Hindlimb muscle (tissue), 1 donor: ENCODE measurements around the gene STEAP4. TPM values are rescaled to one million over a fixed set of nuclear protein-coding genes. Genes with fewer than 3 reads are reported as not detected.
"Not testable (repeated sequence)": the region's sequence is repeated elsewhere in the genome, so short reads cannot be mapped to it uniquely, and the experiment has no call there.

Source experiments
- DNase-seq: peaks from one replicate; pipeline ENCODE4 v3.0.0-alpha.2; 2013
- polyA plus RNA-seq: library from polyadenylated mRNA; unstranded; fragments of 120-200 nt; gene quantifications from one replicate; pipeline ENCODE4 v1.2.1, GENCODE V29; 2013; ENCODE audit not compliant: insufficient read length

Gene STEAP4
- polyA plus RNA-seq, 1 donor = 7.5 TPM

GRCh38 chr7:88312061-88312663 is 5.5 kb upstream of the STEAP4 start:
- DNase-seq = no peak

GRCh38 chr7:88311675-88312036 is 5.0 kb upstream of the STEAP4 start:
- DNase-seq = no peak

GRCh38 chr7:88310956-88311674 is 4.4 kb upstream of the STEAP4 start:
- DNase-seq = no peak

GRCh38 chr7:88309819-88310218 is 3.1 kb upstream of the STEAP4 start:
- DNase-seq = no peak

- DNase-seq = no peak
Measured at GRCh38 chr7:88307823-88308222, 1.1 kb upstream of the STEAP4 start.

- DNase-seq = no peak
Measured at GRCh38 chr7:88307412-88307811, 718 bp upstream of the STEAP4 start.

- no peak for DNase-seq
Measured at GRCh38 chr7:88305044-88305443, 1.6 kb downstream of the STEAP4 start.

- no peak for DNase-seq
Measured at GRCh38 chr7:88302486-88302885, 4.2 kb downstream of the STEAP4 start.

- DNase-seq = no peak
Measured at GRCh38 chr7:88301924-88302323, 4.8 kb downstream of the STEAP4 start.

- DNase-seq = no peak
Measured at GRCh38 chr7:88300401-88300945, 6.2 kb downstream of the STEAP4 start.

- no peak for DNase-seq
Measured at GRCh38 chr7:88299126-88299525, 7.6 kb downstream of the STEAP4 start.

- no peak for DNase-seq
Measured at GRCh38 chr7:88293866-88294265, 12.8 kb downstream of the STEAP4 start.

- DNase-seq = no peak
Measured at GRCh38 chr7:88291398-88292173, 15.1 kb downstream of the STEAP4 start.

GRCh38 chr7:88290491-88290890 is 16.2 kb downstream of the STEAP4 start:
- DNase-seq = no peak

GRCh38 chr7:88289564-88290025 is 17.1 kb downstream of the STEAP4 start:
- no peak for DNase-seq

GRCh38 chr7:88281749-88282148 is 24.9 kb downstream of the STEAP4 start:
- DNase-seq = no peak

- DNase-seq = no peak
Measured at GRCh38 chr7:88280801-88281200, 25.9 kb downstream of the STEAP4 start.

GRCh38 chr7:88279323-88279722 is 27.4 kb downstream of the STEAP4 start:
- DNase-seq = no peak

GRCh38 chr7:88278881-88279280 is 27.8 kb downstream of the STEAP4 start:
- no peak for DNase-seq

GRCh38 chr7:88276605-88277153 is 30.0 kb downstream of the STEAP4 start:
- no peak for DNase-seq

GRCh38 chr7:88274856-88275255 is 31.8 kb downstream of the STEAP4 start:
- not testable (repeated sequence) for DNase-seq

- DNase-seq = no peak
Measured at GRCh38 chr7:88269586-88269985, 37.1 kb downstream of the STEAP4 start.

- no peak for DNase-seq
Measured at GRCh38 chr7:88268858-88269257, 37.8 kb downstream of the STEAP4 start.
